ENCODE measurements around the gene PRLR. TPM values are rescaled to one million over a fixed set of nuclear protein-coding genes. Genes with fewer than 3 reads are reported as not detected.
A peak's percentile ranks its signal among the peaks of the same experiment; 100 is the strongest.

The PRLR gene
- total and polyA plus RNA-seq, 2 of the 13 experiments (the other 11 are each of a cell fraction or from before 2014, with no cell fraction given), result 12.2 to 13.3 TPM

DNA sequence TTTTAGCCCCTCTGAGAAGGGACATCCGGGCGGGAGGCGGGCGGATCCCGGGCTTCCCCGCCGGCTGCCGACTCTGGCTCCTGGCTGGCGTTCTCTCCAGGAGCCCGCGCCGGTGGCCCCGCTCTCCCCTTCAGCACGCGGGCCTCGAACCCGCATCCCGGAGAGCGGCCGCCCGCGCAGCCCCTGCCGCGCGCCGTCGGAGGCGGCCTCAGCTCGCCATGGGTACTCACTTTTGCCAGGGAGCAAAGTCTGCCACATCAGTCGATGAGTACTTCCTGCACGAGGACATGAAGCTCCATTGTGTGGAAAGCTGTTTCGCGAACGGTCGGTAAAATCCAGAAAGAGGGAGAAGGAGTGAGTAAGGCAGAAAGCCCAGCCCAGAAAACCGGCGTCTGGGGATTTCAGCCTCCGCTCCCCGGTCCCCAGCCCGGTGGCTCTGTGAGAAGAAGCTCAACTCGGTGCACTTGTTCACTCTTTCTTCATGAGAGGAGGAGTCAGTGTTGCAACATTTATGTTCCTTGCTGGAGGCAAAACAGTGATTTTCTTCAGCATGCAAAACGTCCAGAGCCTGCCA is at the start of gene PRLR (continued):
- TF ChIP-seq ZNF660 (CRISPR knock-in tag; IDR thresholded peaks at IDR 0.05; ENCODE audit: borderline replicate concordance, low read depth) (no peak), FOSL1 (CRISPR knock-in tag; IDR thresholded peaks at IDR 0.05; ENCODE audit: borderline replicate concordance) (no peak), ZNF331 (CRISPR knock-in tag; IDR thresholded peaks at IDR 0.05) (peak; percentile 64), MAZ (IDR thresholded peaks at IDR 0.05; ENCODE audit: borderline replicate concordance, low read depth, low read length) (no peak), MAZ (CRISPR knock-in tag; IDR thresholded peaks at IDR 0.05; ENCODE audit: low read depth) (no peak), ZFP82 (CRISPR knock-in tag; IDR thresholded peaks at IDR 0.05; ENCODE audit: borderline replicate concordance) (no peak), ZNF839 (CRISPR knock-in tag; IDR thresholded peaks at IDR 0.05; ENCODE audit: borderline replicate concordance) (no peak), HMGXB4 (CRISPR knock-in tag; IDR thresholded peaks at IDR 0.05; ENCODE audit: borderline replicate concordance in 1 of 2, low read depth in 1 of 2) (no peak), ZBTB7A (CRISPR knock-in tag; IDR thresholded peaks at IDR 0.05) (no peak), GLMP (CRISPR knock-in tag; IDR thresholded peaks at IDR 0.05; ENCODE audit: borderline replicate concordance) (no peak), BORCS8-MEF2B (CRISPR knock-in tag; IDR thresholded peaks at IDR 0.05) (no peak), NCOR1 (IDR thresholded peaks at IDR 0.05; ENCODE audit: borderline replicate concordance, low read length) (no peak), U2AF2 (IDR thresholded peaks at IDR 0.05; ENCODE audit: low read depth, low read length) (no peak), SRSF4 (IDR thresholded peaks at IDR 0.05; ENCODE audit: low read depth, low read length, poor library complexity, severe bottlenecking) (no peak), ZZZ3 (CRISPR knock-in tag; IDR thresholded peaks at IDR 0.05; ENCODE audit: borderline replicate concordance) (no peak)
- TF ChIP-seq, protein P1, sequence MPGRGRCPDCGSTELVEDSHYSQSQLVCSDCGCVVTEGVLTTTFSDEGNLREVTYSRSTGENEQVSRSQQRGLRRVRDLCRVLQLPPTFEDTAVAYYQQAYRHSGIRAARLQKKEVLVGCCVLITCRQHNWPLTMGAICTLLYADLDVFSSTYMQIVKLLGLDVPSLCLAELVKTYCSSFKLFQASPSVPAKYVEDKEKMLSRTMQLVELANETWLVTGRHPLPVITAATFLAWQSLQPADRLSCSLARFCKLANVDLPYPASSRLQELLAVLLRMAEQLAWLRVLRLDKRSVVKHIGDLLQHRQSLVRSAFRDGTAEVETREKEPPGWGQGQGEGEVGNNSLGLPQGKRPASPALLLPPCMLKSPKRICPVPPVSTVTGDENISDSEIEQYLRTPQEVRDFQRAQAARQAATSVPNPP (CRISPR knock-in tag; IDR thresholded peaks at IDR 0.05), result no peak
